ENCODE data around the gene C9.

Gene C9

DNA sequence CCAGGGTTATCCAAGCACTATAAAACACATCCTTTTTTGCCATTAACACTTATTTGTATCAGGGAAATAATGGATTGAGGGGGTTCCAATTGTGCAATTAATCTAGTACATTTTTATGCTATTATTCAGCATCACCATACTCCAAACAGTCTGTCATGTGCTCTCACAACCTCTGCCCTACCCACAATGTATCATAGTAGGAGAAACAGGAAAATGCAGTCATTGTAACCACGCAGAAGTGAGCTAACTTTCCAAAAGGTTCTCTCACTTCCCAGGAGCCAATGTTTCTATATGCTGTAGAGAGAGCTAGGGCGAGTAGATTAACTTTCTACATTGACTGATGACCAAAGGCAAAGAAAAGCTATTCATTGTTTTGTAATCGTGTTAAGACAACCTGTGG, 30.7 kb upstream of the C9 start:
- no peak overlapping the region for H3K4me3 ChIP-seq (ENCODE audit: low read depth, low read length)
- no peak for DNase-seq (ENCODE audit: low read depth)
- TF ChIP-seq, protein P1, sequence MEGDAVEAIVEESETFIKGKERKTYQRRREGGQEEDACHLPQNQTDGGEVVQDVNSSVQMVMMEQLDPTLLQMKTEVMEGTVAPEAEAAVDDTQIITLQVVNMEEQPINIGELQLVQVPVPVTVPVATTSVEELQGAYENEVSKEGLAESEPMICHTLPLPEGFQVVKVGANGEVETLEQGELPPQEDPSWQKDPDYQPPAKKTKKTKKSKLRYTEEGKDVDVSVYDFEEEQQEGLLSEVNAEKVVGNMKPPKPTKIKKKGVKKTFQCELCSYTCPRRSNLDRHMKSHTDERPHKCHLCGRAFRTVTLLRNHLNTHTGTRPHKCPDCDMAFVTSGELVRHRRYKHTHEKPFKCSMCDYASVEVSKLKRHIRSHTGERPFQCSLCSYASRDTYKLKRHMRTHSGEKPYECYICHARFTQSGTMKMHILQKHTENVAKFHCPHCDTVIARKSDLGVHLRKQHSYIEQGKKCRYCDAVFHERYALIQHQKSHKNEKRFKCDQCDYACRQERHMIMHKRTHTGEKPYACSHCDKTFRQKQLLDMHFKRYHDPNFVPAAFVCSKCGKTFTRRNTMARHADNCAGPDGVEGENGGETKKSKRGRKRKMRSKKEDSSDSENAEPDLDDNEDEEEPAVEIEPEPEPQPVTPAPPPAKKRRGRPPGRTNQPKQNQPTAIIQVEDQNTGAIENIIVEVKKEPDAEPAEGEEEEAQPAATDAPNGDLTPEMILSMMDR (IDR thresholded peaks at IDR 0.05; ENCODE audit: insufficient read depth, low read depth, low read length, missing control alignments): no peak

DNA sequence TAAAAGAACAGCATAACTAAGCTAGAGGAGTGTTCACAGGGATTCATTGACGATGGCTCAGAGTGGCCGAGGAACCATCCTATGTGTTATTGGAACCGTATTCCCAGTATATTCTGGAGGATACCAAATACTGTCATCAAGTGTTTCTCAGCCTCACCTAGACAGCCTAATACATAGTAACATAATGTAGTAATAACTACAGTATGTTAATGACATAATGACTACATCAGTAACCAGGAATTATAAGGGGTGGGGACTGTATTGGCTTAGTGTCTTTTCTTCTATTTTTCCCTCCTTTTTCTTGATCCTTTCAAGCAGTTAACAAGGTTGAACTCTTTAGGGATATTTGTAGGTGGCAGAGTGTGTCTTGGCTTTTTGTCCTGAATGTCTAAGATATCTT, 26.6 kb upstream of the C9 start:
- DNase-seq (ENCODE audit: low read depth): no peak
- TF ChIP-seq, protein P1 (IDR thresholded peaks at IDR 0.05; ENCODE audit: insufficient read depth, low read depth, low read length, missing control alignments): no peak
- no peak overlapping the region for H3K4me3 ChIP-seq (ENCODE audit: low read depth, low read length)

DNA sequence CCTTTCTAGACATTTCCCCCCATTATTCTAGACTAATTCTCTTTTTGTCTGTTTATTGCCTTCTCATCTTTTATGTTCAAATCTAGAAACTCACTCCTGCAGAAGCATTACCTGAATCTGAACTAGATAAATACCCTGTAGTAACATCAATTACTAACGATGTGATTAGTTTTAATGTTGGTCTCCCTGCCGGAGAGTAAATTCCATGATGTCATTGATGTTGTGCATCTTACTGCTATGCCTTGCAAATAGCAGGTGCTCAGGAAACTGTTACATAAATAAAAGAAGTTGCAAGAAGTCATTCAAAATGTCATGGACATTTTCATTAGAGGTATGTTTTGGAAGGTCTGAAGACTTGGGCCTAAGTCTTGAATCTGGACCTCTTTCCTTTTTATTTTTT, 23.0 kb upstream of the C9 start:
- H3K4me3 ChIP-seq (ENCODE audit: low read depth, low read length): no peak overlapping the region
- no peak for DNase-seq (ENCODE audit: low read depth)
- TF ChIP-seq, protein P1 (IDR thresholded peaks at IDR 0.05; ENCODE audit: insufficient read depth, low read depth, low read length, missing control alignments): no peak

DNA sequence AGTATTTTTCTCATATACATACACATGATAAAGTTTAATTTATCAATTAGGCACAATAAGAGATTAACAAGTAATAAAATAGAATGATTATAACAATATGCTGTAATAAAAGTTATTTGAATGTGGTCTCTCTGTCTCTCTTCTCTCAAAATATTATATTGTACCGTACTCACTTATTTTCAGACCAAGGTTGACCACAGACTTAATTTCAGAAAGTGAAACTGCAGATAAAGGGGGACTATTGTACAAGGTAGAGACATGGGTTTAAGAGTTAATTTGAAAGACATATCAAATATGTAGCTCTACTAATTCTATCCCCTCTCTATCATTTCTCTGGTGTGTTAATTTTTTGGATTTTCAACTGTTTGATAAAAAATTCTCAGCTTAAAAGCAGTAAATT, 20.0 kb upstream of the C9 start:
- DNase-seq (ENCODE audit: low read depth): no peak
- H3K4me3 ChIP-seq (ENCODE audit: low read depth, low read length): no peak overlapping the region
- TF ChIP-seq, protein P1 (IDR thresholded peaks at IDR 0.05; ENCODE audit: insufficient read depth, low read depth, low read length, missing control alignments): no peak

DNA sequence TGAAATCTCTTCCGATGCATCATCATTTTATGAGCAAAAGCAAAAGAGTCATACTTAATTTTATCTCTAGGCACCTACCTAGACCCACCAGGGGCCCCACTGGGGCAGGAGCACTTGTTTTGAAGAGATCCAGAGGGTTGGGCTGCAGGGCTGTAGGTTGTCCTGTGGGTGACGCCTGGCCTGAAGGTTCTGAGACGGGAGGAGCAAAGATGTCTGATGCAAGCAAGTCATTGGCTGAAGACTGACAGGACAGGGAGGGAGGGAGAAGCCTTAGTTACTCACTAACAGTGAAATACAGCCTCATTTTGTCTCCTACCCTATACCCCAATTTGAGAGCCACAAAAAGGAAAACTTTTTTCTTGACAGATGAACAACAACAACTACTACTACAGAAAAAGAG, 17.1 kb upstream of the C9 start:
- no peak for DNase-seq (ENCODE audit: low read depth)
- H3K4me3 ChIP-seq (ENCODE audit: low read depth, low read length): no peak overlapping the region
- TF ChIP-seq, protein P1 (IDR thresholded peaks at IDR 0.05; ENCODE audit: insufficient read depth, low read depth, low read length, missing control alignments): no peak

DNA sequence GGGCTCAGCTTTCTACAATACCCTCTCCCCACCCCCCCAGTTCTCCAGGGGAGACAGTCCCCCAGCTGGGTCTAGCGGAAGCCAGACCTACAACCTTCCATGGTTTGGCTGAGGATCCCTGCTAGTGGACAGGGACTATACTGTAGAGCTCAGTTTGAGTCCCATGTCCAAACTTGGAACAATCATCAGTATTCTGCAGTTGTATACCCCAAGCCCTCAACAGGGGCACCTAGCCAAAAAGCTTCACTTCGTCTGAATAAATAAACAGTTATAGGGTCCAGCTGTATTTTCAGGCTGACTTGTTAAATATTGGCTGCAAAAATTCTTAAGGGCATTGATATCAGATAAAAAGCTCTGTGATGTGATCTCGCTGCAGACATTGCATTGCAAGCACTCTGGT, 15.4 kb upstream of the C9 start:
- DNase-seq (ENCODE audit: low read depth): no peak
- no peak overlapping the region for H3K4me3 ChIP-seq (ENCODE audit: low read depth, low read length)
- TF ChIP-seq, protein P1 (IDR thresholded peaks at IDR 0.05; ENCODE audit: insufficient read depth, low read depth, low read length, missing control alignments): no peak

DNA sequence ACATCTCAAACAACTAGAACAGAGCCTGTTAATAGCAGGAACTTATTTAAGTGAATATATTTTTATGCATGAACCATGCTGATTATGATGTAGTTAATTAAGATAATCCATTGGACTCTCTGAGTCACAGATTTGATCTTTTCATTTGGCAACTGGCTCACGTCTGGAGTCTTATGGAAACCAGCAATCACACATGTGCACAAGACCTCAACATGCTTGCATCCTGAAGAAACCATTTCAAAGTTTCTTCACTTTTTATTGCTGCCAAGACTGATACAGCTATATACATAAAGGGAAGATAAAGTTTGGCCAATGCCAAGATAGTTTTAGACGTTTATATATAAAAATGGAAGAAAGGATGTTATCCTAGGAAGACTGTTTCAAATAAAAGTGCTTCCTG, 13.3 kb upstream of the C9 start:
- TF ChIP-seq, protein P1 (IDR thresholded peaks at IDR 0.05; ENCODE audit: insufficient read depth, low read depth, low read length, missing control alignments): no peak
- H3K4me3 ChIP-seq (ENCODE audit: low read depth, low read length): no peak overlapping the region
- no peak for DNase-seq (ENCODE audit: low read depth)

Measured in GM12865 (cell line).